ENCODE data around the gene IRF2. TPM values are rescaled to one million over a fixed set of nuclear protein-coding genes. Genes with fewer than 3 reads are reported as not detected.

Gene IRF2
- total RNA-seq, 4 donors from 2014 or later, result 27.9 to 38.7 (median 29.9) TPM

DNA sequence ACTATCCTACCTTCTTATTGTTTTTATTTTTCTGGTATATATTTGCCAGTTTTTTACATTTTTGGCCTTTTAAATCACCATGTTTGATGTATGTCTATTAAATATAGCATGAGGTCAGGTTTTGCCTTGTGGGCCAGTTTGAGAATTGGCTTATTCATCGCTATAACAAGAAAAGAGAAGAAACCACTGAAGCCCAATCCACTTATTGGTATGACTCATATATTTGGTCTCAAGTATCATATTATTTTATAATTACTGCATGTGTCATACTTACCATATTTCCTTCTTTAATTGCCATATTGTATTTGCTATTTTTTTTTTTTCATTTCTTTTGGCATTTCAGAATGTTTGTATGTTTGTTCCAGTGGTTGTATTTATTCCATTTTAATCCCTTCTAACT, 99.3 kb downstream of the IRF2 start:
- H3K4me3 ChIP-seq, result no peak overlapping the region
- H3K36me3 ChIP-seq, result no peaks in the 10 kb centered on the region
- no peaks in the 10 kb centered on the region for H3K9me3 ChIP-seq
- no peak for TF ChIP-seq EP300 (IDR thresholded peaks at IDR 0.05)
- no peak for TF ChIP-seq CTCF (IDR thresholded peaks at IDR 0.05)
- TF ChIP-seq POLR2AphosphoS5 (IDR thresholded peaks at IDR 0.05), result no peak
- TF ChIP-seq POLR2A (IDR thresholded peaks at IDR 0.05), result no peak
- 76% methylated on average over 1 of the region's 1 CpG for WGBS
- H3K27me3 ChIP-seq, result no peaks in the 10 kb centered on the region
- no peak for DNase-seq (ENCODE audit: low spot score in 2 of 2)
- H3K4me1 ChIP-seq, result no peaks in the 10 kb centered on the region
- H3K27ac ChIP-seq, result no peak overlapping the region

DNA sequence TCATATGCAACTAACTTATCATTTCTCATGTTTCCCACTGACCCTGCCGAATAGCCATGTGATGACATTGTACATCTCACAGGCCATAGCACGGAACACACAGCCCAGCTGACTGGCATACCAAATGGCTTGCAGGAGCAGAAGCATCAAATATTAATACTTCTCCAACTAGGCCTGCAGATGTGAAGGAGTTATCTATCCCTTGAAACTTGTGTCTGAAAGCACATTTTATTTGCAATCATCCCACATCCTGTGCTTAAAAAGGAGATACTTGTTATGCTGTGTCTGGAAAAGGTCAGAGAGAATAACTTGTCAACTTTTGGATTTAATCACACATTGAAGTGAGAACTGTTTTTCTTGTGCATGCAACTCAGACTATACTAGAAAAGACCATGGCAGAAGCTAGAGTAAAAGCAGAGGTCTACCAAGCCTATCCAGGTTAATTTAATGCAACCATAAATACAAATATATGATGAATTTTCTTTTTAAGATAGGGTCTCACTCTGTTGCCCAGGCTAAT, 100.4 kb downstream of the IRF2 start:
- H3K4me3 ChIP-seq, result no peak overlapping the region
- no peaks in the 10 kb centered on the region for H3K9me3 ChIP-seq
- WGBS, result 83% methylated on average over 2 of the region's 2 CpGs
- TF ChIP-seq EP300 (IDR thresholded peaks at IDR 0.05) (no peak), POLR2AphosphoS5 (IDR thresholded peaks at IDR 0.05) (no peak), POLR2A (IDR thresholded peaks at IDR 0.05) (no peak), CTCF (IDR thresholded peaks at IDR 0.05) (no peak)
- H3K27ac ChIP-seq, result no peak overlapping the region
- no peak for DNase-seq (ENCODE audit: low spot score in 2 of 2)
- no peaks in the 10 kb centered on the region for H3K36me3 ChIP-seq
- H3K27me3 ChIP-seq, result no peaks in the 10 kb centered on the region
- no peaks in the 10 kb centered on the region for H3K4me1 ChIP-seq

DNA sequence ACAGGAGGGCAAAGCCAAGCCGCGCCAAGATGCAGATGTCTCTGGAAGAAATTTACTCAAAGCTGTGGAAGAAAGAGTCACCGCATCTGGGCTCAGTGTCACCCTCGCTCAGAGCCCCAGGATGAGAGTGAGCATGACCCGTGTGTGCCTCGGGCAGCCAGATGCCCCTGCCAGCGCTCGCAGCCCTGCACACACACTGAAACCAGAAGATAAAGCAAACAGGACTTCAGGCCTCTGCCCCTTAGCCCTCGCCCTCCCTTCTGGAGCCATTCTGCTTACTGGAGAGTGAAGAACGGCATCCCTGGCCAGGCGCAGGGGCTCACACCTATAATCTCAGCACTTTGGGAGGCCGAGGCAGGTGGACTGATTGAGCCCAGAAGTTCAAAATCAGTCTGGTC, 103.0 kb downstream of the IRF2 start:
- H3K27ac ChIP-seq, result no peak overlapping the region

GRCh38 chr4:184370711-184371389, 103.5 kb downstream of the IRF2 start:
- Histone ChIP-seq H3K4me1 (no peaks in the 10 kb centered on the region), H3K9me3 (no peaks in the 10 kb centered on the region), H3K36me3 (no peaks in the 10 kb centered on the region), H3K4me3 (no peak overlapping the region), H3K27ac (no peak overlapping the region), H3K27me3 (no peaks in the 10 kb centered on the region)
- 78% methylated on average over 8 of the region's 8 CpGs for WGBS
- no peak for DNase-seq (ENCODE audit: low spot score in 2 of 2)
- no peak for TF ChIP-seq EP300 (IDR thresholded peaks at IDR 0.05)
- no peak for TF ChIP-seq POLR2AphosphoS5 (IDR thresholded peaks at IDR 0.05)

More for the DNA sequence above, 103.0 kb downstream of the IRF2 start:
- no peak overlapping the region for H3K4me3 ChIP-seq
- no peaks in the 10 kb centered on the region for H3K27me3 ChIP-seq
- 87% methylated on average over 12 of the region's 12 CpGs for WGBS
- no peaks in the 10 kb centered on the region for H3K9me3 ChIP-seq
- TF ChIP-seq POLR2A (IDR thresholded peaks at IDR 0.05) (no peak), EP300 (IDR thresholded peaks at IDR 0.05) (no peak), POLR2AphosphoS5 (IDR thresholded peaks at IDR 0.05) (no peak), CTCF (IDR thresholded peaks at IDR 0.05) (no peak)
- peak in 1 of 2 donors; percentile 71 for DNase-seq (ENCODE audit: low spot score in 2 of 2)
- no peaks in the 10 kb centered on the region for H3K4me1 ChIP-seq
- H3K36me3 ChIP-seq, result no peaks in the 10 kb centered on the region

DNA sequence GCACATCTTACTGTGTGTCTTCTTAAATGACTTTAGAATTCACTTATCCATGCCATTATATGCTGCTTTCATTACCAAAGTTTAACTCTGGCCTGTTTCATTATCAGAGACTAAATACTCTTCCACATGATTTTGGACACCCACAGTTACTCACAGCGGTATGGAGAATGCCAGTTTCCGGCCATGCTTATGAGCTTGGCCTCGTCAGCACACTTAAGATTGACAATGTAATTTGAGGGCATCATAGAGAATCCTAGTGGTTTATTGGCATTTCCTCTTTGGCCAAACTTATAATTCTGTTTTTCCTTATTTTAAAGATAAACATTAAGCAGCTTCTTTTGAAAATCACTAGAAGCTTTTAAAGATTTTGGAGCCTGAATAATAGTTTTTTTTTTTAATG, 104.5 kb downstream of the IRF2 start:
- no peaks in the 10 kb centered on the region for H3K4me1 ChIP-seq
- no peaks in the 10 kb centered on the region for H3K36me3 ChIP-seq
- no peaks in the 10 kb centered on the region for H3K27me3 ChIP-seq
- H3K4me3 ChIP-seq, result no peak overlapping the region
- H3K9me3 ChIP-seq, result no peaks in the 10 kb centered on the region
- WGBS, result 88% methylated on average over 3 of the region's 3 CpGs
- H3K27ac ChIP-seq, result no peak overlapping the region
- TF ChIP-seq POLR2AphosphoS5 (IDR thresholded peaks at IDR 0.05), result no peak
- no peak for TF ChIP-seq POLR2A (IDR thresholded peaks at IDR 0.05)
- TF ChIP-seq CTCF (IDR thresholded peaks at IDR 0.05), result no peak
- TF ChIP-seq EP300 (IDR thresholded peaks at IDR 0.05), result no peak
- no peak for DNase-seq (ENCODE audit: low spot score in 2 of 2)

Measured in suprapubic skin (tissue), 4 donors.